ENCODE measurements around the gene ASAP2.

GRCh38 chr2:9342659-9343058, 136.0 kb downstream of the ASAP2 start:
- TF ChIP-seq CTCF (IDR thresholded peaks at IDR 0.05) (no peak), POLR2A (IDR thresholded peaks at IDR 0.05) (no peak)
